Activated gamma-delta T cell (primary cell): ENCODE results near the gene MAP4K1.
"Not testable (repeated sequence)": the region's sequence is repeated elsewhere in the genome, so short reads cannot be mapped to it uniquely, and the experiment has no call there.

Experiments
- DNase-seq: peaks from one replicate; lab custom pipeline; 2025; lab: John Stamatoyannopoulos, UW

The MAP4K1 gene

DNA sequence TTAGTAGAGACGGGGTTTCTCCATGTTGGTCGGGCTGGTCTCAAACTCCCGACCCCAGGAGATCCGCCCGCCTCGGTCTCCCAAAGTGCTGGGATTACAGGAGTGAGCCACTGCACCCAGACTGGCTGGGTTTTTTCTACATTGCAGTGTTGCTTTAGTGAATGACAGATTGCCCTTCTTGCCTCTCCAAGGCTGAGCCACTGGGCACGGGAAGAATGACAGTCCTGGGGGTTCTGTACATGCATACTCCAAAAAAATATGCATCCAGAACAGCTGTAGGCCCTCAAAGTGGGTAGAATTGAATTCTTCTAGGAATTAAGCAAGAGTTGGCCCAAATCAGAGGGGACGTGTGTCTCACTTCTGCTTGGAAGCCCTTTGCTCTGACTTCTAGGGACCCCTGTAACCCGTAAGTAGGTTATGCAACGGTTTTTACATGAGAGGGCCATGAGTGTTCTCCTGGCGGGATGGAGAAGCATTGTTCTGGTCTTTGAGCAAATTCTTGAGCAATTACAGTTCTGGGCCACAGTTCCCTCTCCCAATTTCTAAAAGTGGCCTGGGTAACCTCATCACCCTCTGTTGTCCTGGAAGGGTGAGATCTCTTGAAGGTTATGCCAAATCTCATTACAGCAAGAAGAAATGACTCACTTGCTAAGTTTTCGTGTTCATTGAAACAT, 33.3 kb upstream of the MAP4K1 start:
- DNase-seq, result no peak

DNA sequence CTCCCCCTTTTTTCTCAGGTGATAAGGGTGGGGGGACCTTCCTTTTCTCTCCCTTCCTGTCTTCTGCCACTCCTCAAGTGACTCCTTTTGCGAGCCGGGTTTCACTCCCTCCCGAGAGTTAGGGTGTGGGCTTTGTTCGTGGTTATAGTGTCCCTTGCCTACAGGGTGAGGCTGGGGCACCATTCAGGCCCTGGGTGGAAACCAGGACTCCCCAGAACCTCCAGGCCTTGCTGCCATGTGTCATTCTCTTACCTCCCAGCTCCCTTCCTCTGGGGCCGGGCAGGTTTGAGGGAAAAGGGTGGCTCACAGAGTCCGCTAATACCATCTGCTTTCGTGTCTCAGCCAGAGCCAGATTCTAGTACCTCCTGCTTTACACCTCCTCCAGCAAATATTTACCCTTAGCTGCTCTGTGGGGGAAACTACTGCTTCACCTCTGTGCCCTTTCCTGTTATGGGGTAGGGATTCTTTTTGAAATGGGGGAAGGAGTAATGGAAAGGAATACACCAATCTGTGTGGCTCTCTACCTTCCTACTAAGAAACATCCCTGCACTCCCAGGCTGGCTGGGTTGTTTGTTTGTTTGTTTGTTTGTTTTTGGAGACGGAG, 32.5 kb upstream of the MAP4K1 start:
- DNase-seq, result no peak

DNA sequence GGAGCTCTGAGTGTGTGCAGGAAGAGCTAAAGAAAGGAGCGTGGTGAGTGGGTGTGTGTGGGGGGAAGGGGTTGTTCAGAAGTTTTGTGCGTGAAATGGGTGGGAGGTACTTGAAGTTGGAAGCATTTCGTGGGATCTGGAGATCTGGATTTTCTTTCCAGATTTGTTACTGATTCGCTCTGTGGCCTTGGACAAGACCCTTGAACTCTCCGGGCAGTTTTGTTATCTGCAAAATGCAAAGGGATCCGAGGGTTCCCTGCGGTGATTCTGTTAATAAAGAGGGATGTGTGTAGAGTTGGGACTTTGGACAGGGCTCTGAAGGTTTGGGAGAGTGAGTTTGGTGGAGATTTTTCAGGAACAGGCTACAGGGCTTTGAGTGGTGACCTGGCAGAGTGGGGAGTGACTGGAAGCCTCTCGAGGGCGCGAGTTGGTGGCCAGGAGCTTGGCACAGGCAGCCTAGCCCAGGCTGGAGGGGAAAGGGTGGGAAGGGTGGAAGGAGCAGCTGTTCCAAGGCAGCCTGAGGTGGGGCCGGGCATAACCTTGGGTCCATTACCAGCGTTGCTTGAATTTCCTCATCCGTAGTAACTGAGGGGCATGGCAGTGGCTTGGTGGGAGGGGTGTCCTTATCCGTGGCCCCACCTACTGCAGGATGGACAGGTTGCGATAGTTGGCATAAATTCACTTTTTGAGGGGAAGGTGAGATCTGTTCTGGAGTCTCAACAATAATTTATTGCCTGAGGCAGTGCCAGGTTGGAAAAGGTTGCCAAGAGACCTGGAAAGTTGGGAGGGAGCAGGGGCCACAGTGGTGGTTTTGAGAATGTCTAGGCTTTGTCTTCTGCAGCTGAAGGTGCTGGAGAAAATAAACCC, 31.8 kb upstream of the MAP4K1 start:
- no peak for DNase-seq

DNA sequence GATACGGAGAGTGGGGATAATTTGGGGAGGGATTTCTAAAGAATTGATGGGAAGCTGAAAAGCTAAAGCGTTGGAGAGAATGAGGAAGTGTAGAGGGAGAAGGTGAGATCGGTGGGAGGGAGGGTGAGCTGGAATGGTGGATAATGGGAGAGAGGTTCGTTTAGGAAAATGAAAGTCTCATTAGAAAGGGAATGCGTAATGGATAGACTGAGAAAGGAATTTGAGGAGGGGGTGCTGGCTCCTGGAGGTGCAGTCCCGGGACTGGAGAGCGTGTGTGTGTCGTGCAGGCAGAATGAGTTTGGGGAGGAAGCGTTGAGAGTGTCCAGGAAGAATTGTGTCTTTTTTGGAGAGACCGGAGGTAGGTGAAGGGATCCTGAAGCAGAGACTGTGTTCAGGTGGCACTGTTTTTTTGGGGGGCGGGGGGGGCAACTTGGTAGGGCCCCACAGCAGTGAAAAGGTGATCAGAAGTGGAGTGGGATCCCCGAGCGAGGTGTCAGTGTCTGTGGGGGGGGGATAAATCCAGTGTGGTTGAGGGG, 31.1 kb upstream of the MAP4K1 start:
- no peak for DNase-seq

GRCh38 chr19:38647966-38648768, 30.4 kb upstream of the MAP4K1 start:
- DNase-seq, result no peak

DNA sequence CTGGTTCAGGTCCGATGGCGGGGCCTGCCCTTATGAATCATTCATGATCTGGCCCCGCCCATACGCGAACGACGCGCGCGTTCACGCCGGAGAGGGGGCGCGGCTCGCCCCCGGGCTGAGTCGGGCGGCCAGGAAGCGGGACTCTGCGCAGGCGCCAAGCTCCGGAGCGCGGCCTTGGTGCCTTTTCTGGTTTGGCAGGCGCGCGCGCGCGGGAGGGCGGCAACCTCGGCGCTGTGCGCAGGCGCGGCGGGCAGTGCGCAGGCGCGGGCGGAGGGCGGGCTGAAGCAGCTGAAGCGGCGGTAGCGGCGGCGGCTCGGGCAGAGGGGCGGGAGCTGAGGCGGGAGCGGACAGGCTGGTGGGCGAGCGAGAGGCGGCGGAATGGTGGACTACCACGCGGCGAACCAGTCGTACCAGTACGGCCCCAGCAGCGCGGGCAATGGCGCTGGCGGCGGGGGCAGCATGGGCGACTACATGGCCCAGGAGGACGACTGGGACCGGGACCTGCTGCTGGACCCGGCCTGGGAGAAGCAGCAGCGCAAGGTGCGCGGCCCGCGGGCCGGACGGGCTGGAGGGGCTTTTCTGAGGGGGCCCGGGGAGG, 29.7 kb upstream of the MAP4K1 start, which contains the start of gene ACTN4:
ACTN4 (plus strand) TSS at position 282 of the 598 bp plus-strand sequence; CDS start at position 379, 97 bp downstream.
- DNase-seq, result peak; percentile 100

DNA sequence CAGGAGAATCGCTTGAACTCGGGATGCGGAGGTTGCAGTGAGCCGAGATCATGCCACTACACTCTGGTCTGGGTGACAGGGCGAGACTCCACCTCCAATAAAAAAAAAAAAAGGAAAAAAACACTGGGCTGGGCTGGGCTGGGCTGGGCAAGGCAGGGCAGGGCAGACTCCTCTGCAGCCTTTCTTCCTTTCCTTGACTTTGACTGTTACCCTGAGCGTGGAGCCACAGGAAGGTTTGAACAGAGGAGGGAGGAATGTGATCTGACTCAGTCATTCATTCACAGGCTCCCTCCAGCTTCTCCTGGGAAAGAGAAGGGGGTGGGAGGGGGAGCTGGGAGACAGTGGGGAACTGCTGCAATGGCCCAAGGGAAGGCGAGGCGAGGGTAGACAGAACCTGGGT, 27.0 kb upstream of the MAP4K1 start:
- no peak for DNase-seq

DNA sequence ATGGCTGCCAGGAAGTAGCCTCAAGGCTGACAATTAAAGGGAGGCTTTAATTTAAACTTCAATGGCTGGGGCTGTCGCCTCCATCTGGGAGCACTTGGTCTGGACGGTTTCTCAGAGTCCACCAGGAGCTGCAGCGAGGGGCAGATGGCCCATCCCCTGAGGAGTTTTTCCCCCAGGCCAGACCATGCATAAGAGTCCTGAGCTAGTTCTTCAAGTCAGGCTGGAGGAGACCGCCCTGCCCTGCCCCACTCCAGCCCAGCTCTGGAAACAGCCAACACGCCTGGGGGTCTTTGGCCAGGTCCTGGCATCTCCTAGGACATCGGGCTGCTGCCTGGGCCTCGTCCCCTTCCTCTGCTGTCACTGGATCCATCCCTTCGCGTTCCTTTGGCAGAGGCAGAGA, 24.4 kb upstream of the MAP4K1 start:
- no peak for DNase-seq

DNA sequence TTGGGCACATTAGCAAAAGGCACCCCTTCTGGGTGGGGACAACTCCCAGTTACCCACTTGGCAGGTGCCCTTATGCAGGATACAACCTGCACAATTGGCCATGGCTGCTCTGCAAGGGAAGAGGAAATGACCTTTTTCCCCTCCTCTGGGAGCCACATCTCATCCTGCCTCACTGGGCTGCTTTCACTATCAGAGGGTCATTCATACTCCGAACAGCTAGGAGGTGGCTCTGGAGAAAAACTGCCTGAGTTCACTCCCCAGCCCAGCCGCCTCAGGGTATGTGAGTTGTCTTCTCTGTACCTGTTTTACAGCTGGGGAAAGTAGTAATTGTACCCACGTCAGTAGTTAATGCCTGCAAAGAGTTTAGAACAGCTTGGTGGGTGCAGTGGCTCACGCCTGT, 22.6 kb upstream of the MAP4K1 start:
- DNase-seq, result no peak

- DNase-seq, result no peak
Observed at GRCh38 chr19:38639679-38640078, 21.9 kb upstream of the MAP4K1 start.

GRCh38 chr19:38638461-38638860, 20.7 kb upstream of the MAP4K1 start:
- no peak for DNase-seq

DNA sequence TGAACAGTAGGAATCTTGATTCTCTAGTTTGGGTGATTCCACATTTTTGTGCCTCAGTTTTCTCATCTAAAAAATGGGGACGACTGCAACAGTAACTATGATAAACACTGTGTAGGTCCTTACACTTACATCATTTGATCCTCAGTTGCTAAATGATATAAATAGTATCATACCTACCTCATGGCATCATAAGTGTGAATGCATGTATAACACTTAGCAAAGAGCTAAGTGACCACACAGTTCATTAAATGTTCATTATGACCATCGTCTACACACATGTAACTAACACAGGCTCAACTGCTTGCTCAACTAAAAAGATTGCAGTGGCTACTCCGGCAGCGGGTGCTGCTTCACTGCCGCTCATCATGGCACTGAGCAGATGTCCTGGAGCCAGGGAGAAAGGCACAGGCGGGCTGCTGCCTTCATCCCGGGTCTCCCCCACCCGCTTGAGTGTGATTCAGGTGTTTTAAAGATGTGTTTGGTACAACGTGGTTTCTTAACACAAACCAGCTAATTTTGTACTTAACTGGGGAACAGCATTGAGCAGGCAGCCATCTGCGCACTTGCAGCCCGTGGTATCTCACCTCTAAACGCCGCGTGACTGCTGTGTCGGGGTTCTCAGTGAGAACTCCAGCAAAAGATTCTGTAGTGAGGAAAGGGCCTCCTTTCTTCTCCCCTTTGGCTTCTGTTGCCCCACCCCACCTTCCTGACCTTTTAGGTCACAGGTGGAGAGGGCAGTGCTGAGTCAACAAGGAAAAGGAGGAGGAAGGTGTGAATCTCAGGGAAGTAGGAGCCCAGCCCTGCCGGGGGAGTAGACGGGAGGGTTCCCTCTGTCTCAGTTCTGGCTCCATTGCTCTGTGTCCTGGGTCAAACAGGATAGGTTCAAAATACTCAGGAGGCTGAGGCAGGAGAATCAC, 18.0 kb upstream of the MAP4K1 start:
- DNase-seq, result no peak

GRCh38 chr19:38634757-38635482, 17.2 kb upstream of the MAP4K1 start:
- DNase-seq, result no peak

DNA sequence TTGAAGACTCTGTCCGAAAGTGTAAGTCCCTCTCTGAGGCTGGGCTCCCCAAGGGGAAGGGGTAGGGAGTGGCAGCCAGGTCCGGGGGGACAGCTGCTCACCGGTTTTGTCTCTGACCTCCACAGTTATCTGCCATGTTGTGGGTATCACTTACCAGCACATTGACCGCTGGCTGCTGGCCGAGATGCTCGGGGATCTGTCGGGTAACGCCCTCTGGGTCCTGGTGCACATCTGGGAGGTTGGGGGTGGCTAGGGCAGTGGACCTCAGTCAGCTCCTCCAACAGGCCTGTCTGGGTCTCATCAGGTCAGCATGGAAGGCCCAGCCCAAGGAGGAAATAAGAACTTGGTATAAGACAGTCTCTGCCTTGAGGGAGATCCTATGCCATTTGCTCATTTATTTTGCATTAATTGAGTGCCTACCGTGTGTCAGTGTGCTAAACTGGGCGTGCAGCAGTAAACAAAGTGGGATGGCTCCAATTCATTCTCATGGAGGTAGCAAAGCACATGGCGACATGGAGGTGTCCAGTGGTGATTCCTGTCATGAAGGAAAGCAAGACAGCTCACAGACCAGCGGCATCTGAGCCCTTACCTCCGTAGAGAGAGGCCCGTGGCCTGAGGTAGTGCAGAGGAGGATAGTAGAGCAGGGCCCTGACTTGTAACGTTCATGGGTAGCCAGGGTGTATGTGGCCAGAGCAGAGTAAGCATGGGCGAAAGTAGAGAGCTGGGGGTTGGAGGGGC, 14.9 kb upstream of the MAP4K1 start:
- no peak for DNase-seq

- not testable (repeated sequence) for DNase-seq
Observed at GRCh38 chr19:38631811-38632475, 14.2 kb upstream of the MAP4K1 start.

DNA sequence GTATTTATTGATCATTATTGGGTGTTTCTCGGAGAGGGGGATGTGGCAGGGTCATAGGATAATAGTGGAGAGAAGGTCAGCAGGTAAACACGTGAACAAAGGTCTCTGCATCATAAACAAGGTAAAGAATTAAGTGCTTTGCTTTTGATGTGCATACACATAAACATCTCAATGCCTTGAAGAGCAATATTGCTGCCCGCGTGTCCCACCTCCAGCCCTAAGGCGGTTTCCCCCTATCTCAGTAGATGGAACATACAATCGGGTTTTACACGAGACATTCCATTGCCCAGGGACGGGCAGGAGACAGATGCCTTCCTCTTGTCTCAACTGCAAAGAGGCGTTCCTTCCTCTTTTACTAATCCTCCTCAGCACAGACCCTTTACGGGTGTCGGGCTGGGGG, 13.5 kb upstream of the MAP4K1 start:
- DNase-seq, result not testable (repeated sequence)

DNA sequence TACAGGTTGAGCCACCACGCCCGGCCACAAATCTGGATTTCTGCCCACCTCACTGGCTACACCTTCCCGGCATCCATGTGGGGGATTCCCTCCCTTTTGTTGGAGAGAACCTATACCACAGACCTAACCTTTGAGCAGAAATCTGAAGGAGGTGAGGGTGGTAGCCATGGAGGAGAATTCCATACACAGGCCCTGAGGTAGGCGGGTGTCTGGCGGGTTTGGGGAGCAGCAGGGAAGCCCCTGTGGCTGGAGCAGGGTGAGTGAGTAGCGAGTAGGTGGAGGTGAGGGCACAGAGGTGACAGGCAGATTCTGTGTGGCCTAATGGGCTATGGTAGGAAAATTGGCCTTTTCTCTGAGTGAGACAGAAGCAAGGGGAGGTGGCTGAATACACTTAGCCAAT, 11.8 kb upstream of the MAP4K1 start:
- no peak for DNase-seq

GRCh38 chr19:38626401-38626800, 8.6 kb upstream of the MAP4K1 start:
- no peak for DNase-seq
